NCI-H2196 (cell line): Measurements from ENCODE around the gene UBXN6.
A peak's percentile ranks its signal among the peaks of the same experiment; 100 is the strongest.

Experiments used
- DNase-seq: peaks from one replicate; lab custom pipeline; 2025; ENCODE audit not compliant: unreplicated experiment; lab: John Stamatoyannopoulos, UW

UBXN6 gene

DNA sequence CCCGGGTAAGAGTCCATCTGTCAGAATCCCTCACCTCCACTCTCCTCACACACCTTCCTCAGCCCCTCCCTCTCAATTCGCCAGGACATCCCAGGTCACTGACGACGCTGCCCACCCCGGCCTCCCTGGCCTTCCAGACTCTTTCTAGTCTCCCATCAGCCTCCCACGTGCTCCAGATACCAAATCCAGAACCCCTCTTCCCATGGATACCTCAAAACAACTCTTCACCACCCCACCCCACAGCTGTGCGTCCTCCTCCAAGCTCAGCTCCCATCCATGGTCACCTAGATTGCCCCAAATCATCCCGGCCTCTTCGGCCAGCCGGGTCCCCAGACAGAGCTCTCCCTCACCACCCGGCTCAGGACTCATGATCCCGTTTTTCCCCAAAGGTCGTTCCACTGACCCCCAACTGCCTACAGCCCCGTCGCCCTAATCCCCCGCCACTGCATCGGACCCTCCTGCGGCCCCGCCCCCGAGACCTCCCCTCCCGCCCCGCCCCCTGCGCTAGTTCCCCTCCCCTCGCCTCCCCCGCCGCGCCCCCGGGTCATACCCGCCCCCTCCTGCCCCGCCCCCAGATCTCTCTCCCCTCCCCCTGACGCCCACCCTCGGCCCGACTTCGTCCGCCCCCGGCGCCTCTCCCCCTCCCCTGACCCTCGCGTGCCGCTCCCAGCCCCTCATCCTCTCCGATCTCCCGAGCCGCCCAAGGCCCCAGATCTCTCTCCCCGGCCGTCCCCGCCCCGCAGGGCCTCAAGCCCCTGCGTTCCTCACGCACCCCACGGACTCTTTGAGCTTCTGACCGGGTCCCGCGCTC, 546 bp downstream of the UBXN6 start:
- no peak for DNase-seq

DNA sequence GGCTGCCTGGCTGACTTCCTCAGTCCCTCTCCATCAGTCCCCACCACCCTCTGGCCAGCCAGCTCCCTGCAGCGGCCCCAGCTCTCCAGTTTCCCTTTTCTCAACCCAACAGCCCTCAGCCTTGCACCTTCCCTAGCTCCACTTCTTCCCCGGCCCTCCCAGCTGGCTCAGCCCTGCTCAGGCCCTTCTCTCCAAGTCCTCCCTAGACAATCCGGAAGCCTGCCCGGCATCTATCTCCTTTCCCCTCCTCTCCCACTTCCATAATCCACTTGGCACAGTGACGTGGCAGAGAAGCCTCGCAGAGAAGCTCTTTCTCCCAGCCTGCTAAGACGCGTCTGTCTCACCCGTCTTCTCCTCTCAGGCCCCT, 1.1 kb downstream of the UBXN6 start:
- peak; percentile 14 for DNase-seq

DNA sequence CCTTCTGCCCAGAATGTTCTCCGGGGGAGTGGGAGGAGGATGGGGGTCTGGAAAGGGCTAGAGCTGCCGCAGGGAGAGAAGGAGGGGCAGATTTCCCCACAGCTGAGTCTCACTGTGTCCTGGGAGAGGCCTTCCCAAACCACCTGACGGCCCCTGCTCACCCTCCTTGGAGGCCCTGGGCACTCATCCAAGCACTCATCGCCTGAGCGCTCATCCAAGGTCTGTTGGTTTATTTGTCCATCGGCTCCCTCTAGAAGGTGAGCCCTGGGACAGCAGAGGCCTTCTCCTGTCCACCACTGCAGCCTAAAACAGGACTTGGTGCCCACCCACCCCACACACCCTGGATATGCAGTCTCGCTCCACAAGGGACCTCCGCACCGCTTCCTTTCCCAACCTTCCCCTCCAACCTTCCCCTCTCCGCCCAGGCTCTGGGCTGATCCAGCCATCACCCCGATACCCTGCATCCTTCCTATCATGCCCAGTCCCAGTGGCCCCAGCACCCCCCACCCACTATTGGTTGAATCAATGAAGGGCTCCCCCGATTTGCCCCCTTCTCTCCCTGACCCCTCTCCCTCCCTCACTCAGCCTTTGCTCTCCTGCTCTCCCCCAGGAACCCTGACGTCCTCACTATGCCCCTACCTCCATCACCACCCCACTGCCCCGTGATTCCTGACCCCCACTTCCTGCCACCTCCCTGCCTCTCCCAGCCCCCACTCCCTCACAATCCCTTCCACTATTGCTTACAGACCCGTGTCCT, 1.7 kb downstream of the UBXN6 start:
- DNase-seq, result peak; percentile 88

DNA sequence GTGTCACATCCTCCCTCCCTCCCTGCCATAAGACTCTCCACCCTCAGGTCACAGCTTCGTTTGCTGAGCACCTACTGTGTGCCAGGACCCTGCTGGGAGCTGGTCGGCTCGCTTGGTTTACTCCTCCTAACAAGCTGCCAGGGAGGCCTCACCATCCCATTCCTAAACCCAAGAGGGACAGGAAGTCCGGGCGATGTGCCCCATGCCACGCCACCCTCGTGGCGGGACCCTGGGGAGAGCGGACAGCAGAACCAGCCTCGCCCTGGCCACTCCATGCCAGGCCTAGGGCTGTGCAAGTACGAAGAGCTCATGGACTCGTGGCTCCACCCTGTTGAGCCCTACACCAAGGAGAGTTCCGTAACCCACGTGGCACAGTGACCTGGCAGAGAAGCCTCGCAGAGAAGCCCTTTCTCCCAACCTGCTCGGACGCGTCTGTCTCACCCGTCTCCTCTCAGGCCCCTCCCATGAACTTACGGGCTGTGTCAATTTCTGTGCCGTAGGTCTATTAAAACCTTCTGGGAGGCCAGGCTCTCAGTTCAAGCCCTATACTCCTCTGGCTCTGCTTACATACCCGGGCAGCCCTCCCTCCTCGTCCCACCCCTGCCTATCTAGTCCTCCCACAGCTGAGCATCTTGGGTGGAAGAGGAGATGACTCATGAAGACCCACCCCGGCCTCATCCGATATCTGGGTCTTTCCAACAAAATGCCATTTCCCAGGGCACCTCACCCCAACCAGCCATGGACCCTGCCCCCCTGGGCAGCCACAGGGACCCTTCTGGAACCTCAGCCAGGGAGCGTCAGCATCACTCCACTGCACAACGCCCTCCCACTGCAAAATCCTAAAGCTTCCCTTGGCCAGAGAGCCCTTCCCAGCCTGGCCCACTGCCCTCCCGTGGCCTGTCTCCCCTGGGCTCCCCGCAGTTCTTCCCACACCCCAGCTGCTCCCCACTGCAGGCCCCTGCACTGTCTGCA, 2.6 kb downstream of the UBXN6 start:
- DNase-seq, result peak; percentile 32

DNA sequence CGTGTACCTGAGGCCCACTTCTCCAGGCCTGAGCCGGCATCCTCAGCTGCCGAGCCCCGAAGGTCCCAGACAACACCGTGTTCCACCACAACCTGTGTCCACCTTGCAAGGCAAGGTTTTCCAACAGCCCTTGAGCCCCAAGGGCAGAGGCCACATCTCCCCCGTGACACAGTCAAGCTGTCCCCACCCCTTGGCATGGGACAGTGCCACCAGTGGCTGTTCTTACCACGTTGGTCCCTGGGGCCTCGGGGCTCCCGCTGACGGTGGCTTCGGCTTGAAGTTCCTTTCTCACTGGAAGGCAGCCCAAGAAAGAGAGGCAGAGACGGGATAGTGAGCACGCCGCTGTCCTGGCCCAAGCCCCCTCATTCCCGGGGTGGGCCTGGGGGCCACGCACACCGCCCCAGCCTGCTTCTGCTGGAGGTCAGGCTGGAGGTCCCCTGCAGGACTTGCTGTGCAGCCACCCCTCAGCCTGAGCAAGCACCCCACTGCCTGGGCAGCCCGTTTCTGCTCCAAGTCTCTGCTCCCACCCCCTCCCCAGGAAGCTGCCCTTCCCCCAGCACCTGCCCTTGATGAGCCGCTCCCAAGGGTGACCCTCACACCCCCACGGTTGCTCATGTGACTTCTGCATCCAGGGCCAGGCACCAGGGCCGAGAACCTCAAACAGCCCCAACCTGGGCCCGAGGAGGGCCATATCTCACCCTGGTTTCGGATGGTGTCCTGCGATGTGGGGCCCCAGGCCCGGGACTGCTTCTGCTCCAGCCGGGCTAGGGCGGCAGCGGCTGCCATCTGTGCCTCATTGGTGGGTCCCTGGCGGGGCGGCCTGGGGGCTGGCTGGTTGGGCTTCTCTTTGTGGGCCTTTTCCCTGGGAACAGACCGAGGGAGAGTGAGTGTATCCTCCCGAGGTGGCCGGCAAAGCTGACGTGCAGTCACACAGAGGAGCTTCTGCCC, 4.1 kb downstream of the UBXN6 start:
- DNase-seq, result no peak

DNA sequence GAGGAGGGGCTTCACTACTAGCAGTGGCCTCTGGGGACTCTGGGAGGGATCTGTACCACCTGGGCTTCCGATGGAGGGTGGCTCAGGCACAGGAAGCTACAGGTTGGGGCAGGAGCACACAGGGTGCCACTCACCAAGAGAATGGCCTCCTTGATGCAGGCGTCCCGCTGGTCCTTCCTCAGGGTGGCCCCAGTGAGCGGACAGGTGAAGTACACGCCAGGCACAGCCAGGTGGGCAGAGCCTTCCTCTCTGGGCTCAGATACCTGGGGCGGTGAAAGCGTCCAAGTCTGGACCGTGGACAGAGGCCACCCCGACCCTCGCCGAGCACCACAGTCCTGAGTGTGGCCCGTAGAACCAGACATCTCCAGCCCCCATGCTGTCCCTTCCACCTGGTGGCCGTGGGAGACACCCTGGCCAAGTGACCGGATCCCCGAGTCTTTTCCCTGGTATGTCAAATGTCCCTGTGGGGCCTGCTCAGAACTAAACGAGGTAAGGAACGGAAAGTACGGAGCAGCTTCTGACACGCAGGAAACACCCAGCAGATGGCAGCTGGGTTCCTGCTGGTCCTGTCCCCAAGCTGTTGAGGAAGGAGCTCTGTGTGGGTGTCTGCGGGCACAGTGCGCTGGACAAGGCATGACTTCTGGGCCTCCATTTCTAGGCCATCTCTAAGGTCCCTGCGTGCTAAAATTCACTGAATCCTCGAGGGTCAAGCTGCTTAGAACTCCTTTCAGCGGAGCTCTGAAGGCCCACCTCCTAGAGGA, 5.2 kb downstream of the UBXN6 start:
- no peak for DNase-seq

DNA sequence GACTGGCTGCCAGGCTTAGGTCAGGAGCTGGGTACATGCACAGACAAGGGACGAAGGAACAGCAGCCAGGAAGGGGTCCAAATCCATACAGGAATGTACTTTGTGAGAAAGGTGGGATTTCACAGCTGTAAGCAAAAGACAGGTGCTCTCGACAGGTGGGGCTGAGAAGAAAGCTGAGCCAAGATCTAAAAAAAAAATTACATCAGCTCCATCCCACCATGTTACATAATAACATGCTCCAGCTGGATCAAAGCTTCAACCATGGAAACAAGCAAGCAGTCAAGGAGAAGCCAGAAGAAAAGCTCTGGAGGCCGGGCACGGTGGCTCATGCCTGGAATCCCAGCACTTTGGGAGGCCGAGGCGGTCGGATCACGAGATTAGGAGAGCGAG, 8.0 kb downstream of the UBXN6 start:
- no peak for DNase-seq

DNA sequence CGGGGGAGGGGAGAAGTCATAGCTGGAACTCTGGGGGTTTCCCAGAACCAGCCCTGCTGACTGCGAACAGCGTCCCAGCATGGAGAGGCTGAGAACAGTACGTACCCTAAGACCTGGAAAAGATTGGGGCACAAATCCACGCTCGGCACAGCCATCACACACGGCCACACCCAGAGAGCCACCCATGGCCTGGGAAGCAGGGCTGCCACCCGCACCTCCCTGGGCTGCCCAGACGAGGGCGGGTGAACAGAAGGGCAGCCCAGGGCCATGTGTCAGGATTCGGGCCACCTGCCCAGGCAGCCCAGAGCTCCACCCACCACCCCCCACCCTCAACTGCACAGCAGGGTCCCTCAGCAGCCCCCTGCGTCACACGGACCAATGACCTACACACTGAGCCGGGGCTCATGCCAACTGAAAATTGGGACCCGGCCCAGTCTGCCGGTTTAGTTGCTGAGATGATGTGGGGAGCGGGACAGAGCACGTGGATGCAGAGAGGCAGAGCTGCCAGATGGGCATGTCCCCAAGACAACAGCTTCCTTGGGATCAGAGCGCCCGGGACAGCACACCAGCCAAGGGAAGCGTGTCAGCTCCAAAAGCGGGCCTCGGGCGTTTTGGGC, 8.5 kb downstream of the UBXN6 start:
- DNase-seq, result no peak

DNA sequence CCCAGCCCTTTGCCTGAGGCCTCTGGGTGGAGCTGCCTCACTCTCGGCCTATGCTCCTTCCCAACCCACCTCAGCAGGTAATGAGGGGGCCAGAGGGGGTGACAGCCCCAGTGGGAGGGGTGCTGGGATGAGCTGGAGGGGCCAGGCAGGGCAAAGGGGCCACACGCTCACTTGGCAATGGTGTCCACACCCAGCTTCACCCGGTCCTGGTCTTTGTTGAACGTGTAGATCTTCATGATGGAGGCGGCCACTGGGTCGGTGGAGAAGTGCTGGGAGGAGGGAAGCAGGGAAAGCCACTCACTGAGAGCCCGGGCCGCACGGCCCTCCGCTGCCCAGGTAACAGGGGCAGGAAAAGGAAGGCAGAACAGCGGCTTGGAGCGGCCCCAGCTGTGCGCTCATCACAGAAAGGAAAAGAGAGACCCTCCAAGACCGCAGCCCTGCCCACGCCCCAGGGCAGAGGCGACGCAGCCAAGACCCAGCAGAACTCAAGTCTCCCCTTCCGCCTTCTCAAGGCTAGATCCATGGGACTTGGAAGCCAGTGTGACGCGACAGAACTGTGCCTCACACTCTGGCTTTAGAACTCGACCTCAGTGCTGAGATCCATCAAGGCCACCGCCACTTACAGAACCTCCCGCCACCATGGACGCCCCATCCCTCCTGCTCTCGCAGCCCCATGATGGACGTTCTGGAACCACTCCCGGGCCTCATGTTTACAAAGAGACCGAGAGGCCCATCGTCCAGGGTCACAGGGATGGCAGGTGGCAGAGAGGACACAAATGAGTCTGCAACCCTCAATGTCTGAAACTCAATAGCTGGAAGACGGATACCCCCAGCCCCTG, 9.2 kb downstream of the UBXN6 start:
- DNase-seq, result no peak

DNA sequence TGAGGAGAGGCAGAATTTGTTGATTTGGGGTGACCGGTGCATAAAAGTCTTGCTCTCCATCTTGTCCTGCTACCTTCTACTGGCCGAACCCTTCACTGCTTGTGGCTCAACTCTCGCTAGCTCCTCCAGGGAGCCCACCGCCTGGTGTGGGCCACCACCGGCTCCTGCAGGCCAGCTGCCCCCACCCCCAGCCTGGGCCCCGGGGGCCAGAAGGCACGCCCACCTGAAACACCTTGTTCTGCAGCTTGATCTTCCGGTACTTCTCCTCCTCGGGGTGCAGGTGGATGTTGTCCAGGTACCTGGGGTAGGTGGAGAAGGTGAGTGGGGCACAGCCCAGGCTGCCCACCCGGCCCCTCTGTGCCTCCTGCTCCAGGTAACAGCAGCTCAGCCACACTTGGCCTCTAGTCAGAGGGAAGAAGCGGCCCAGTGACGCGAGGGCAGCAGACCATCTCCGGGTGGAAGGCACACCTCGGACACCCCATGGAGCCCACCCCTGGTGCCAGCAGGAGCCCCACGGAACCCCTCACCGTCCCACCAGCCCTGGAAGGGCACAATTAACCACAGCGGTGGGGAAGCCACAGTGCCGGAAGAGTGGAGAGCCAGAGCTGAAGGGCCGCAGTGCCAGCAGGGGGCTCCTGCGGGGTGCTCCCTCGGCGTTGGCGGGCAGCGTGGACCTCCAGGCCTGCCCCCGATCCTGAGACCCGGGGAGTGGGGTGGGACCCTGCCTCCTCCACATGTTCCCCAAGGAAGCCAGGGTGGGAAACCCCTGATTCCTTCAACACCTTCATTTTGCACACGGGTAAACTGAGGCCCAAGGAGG, 10.1 kb downstream of the UBXN6 start:
- no peak for DNase-seq

DNA sequence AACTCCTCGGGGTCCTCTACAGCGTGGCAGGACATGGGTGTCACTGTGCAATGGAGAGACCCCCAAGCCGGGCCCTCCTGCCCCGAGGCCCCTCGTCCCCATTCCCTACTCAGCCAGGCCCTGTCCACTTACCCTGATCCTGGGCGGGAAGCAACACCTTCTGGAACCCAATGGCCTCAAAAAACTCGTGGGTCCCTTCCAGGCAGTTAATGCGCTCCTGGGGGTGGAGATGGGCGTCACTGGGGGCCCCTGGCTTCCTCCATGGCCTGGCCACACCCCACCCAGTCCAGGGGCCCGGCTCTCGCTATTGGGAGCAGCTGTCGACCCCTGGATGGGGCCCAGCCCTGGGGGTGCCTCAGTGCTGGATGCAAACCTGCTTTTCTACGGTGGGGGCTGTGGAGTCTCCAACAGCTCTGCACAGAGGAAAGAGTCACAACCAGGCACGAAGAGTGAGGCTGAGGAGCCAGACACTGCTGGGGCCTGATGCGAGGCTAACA, 10.8 kb downstream of the UBXN6 start:
- no peak for DNase-seq

DNA sequence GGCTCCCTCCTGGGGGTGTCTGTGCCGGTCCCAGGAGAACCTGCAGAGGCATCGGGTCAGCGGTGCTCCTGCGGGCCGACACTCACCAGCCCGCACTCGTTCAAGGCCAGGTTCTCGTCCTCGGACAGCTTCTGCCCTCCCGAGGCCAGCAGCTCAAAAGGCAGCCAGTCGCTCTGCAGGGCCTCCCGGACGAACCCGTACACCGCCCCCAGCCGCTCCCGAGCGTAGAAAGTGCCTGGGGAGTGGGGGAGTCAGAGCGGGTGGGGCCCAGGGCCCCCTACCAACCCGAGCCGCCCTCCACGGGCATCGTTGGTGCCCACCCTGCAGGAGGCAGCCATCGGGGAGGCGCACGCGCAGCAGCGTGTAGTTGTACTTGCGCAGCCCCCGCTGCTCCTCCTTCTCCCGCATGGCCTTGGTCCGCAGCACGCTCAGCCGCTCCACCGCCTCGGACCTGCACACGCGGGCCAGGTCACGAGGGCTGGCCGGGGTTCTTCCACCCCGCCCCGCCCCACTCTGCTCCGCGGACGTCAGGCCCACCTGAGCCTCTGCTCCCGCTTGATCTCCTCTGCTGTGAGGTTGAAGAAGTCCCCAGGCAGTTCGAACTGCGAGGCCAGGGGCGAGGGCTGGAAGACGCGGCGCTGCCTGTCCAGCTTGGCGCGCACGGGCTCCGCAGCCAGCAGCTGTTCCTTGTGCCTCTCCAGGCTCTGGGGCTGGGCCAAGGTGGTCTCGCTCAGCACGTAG, 11.5 kb downstream of the UBXN6 start:
- DNase-seq, result no peak

DNA sequence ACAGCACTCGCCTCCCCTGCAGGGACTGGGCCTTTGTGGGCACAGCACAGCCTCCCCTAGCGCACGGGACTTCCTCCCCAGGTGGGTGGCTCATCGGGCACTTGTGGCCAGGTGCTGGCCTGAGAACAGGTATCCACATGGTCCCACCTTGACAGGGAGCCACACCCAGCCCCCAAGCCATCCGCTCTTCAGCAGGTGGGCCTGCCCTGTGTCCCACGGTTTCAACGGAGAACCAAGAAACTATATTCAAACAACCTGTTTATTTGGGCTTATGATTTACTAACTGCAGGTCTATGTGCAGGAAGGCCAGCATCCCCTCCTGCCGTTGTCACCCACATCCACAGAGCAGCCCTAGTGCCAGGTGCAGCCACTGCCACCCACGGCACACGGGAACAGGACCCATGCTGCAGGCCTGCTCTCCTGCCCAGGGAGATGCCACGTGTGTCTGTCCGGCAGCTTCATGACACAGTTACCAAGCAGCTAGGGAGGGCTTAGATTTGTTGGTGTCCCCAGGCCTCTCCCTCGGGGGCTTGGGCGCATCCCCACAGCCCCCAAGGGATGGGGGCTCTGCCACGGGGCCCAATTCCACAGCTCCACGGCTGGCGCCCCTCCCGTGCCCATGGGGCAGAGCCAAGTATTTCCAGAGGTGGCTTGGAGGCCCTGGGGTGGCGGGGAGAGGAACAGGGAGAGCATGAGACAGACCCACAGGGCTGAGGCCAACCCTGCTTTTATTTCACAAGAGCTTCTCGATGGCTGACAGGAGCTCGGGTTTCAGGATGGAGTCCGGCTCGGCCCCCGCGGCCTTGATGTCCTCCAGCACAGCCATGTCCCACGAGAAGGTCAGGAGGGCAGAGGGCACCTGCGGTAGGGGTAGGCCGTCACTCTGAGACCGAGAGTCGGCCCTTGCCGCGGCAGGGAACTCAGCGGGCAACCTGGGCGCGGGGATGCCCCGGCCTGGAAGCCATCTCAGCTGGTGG, 12.5 kb downstream of the UBXN6 start:
- no peak for DNase-seq

DNA sequence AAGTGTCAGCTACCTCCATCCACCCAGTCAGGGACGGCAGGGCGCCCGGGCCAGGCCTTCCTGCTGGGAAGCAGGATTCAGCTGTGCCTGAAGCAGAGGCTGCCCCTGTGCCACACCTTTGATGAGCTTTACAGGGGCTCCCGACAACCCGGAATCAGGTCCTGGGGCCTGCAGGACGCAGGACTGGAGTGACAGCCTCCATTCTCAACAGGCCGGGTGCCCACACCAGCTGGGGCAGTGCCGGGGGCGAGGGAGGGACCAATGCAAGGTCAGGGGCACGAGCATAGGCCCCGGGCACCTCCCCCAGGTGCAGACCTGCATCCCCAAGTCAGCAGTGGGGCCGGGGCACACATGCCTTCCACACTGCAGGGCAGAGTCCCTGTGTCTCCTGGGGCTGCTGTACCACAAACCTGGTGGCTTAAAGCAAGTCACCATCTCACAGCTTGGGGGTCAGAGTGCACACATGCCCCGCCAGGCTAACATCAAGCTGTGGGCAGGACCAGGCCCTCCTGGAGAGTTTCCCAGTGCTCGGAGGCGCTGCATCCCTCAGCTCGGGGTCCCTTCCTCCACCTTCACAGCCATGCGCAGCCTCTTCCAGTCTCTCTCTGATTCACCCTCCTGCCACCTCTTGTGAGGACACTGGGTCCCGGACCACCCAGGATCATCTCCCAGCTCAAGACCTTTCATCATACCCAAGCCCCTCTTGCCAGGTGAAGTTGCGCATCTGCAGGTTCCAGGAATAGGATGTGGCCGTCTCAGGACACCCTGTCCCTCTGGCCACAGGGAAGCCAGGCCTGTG, 13.4 kb downstream of the UBXN6 start:
- DNase-seq, result no peak

DNA sequence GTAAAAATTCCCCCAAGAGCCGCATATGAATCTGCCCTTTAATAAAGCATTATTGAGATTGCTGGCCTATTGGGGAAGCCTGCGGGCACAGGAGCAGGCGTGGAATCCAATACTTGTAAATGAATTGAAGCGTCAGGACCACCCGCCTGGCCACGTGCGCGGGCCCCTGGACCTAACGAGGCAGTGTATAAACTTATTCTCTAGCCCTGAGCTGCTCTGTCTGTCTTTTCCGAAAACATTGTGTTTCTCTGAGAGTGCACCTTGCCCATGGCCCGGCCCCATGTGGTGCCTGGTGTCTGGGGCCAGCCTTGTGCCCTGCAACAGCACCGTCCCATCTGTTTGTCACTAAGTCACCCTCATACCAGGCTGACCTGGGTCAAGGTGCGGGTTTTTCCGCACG, 14.4 kb downstream of the UBXN6 start:
- DNase-seq, result no peak
